ENCODE measurements around the gene MPG.

DNA sequence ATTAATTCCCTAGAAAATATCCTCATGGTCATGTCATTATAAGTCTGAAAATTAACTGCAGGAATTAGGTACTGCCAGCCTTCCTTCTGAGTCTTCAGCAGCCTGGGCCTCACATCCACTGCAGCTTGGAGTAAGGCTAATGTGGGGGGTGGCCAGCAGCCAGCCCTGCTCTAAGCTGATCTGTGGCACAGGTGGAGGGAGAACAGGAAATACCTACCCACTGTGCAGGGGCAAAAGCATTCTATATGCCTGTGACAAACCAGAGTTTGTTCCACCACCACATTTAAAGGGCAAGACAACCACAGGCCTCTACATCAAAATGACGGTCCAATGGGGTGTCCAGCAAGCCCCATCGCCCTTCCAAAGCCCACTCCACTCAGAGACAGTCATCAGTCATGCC, 51.0 kb downstream of the MPG start:
- TF ChIP-seq, protein P1, sequence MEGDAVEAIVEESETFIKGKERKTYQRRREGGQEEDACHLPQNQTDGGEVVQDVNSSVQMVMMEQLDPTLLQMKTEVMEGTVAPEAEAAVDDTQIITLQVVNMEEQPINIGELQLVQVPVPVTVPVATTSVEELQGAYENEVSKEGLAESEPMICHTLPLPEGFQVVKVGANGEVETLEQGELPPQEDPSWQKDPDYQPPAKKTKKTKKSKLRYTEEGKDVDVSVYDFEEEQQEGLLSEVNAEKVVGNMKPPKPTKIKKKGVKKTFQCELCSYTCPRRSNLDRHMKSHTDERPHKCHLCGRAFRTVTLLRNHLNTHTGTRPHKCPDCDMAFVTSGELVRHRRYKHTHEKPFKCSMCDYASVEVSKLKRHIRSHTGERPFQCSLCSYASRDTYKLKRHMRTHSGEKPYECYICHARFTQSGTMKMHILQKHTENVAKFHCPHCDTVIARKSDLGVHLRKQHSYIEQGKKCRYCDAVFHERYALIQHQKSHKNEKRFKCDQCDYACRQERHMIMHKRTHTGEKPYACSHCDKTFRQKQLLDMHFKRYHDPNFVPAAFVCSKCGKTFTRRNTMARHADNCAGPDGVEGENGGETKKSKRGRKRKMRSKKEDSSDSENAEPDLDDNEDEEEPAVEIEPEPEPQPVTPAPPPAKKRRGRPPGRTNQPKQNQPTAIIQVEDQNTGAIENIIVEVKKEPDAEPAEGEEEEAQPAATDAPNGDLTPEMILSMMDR (IDR thresholded peaks at IDR 0.05; ENCODE audit: borderline replicate concordance, extremely low read depth, low read length, poor library complexity, severe bottlenecking), result no peak
- TF ChIP-seq EZH2 (IDR thresholded peaks at IDR 0.05; ENCODE audit: borderline replicate concordance, low read depth, low read length, severe bottlenecking), result no peak
